Right ventricle myocardium superior (tissue), 1 donor: Measurements from ENCODE around the gene PRKAR2A. TPM values are rescaled to one million over a fixed set of nuclear protein-coding genes. Genes with fewer than 3 reads are reported as not detected.
A peak's percentile ranks its signal among the peaks of the same experiment; 100 is the strongest.
"Not testable (repeated sequence)": the region's sequence is repeated elsewhere in the genome, so short reads cannot be mapped to it uniquely, and the experiment has no call there.

Experiments
- ATAC-seq: fragments of 200-7000 bp; cut with Tn5 transposase; one replicate; pipeline ENCODE4 v1.9.1; 2020; ENCODE audit warnings: mild to moderate bottlenecking; ENCODE audit not compliant: poor library complexity
- DNase-seq: peaks from one replicate; pipeline ENCODE4 v3.0.0-alpha.2; 2020
- intact Hi-C: fragments of 100-400 bp; cut with DNase I; formaldehyde crosslinking; loops from one replicate; pipeline ENCODE4 v1.11.2; 2022
- total RNA-seq: library from RNA; stranded (reverse); fragmentation: NEBNext Ultra II Directional; extraction: Animal tissue kit (Norgen Biotek cat#: 25700); gene quantifications from one replicate; pipeline ENCODE4 v1.2.1, GENCODE V29; 2021
- donor health status: DM: no; HTN: yes; CAD: no; lungs with severe emphysema.

Gene PRKAR2A
- total RNA-seq, 1 donor from 2014 or later = 50.0 TPM

GRCh38 chr3:48741226-48741625, 106.4 kb downstream of the PRKAR2A start:
- ATAC-seq, intact Hi-C loops, DNase-seq: not testable (repeated sequence)

GRCh38 chr3:48739955-48740823, 107.5 kb downstream of the PRKAR2A start:
- peak; percentile 96 for DNase-seq
- peak; percentile 85 for ATAC-seq
- intact Hi-C loops = no loop called here

GRCh38 chr3:48739617-48739954, 108.1 kb downstream of the PRKAR2A start:
- intact Hi-C loops = no loop called here
- no peak for ATAC-seq
- DNase-seq = peak; percentile 42

GRCh38 chr3:48738926-48739616, 108.6 kb downstream of the PRKAR2A start:
- peak; percentile 78 for DNase-seq
- ATAC-seq = peak; percentile 30
- intact Hi-C loops = no loop called here

GRCh38 chr3:48738144-48738536, 109.5 kb downstream of the PRKAR2A start:
- intact Hi-C loops = no loop called here
- ATAC-seq (peak; percentile 43), DNase-seq (no peak)

- ATAC-seq, intact Hi-C loops, DNase-seq: not testable (repeated sequence)
Measured at GRCh38 chr3:48735075-48735767, 112.5 kb downstream of the PRKAR2A start.

GRCh38 chr3:48734541-48734940, 113.1 kb downstream of the PRKAR2A start:
- intact Hi-C loops, DNase-seq, ATAC-seq: not testable (repeated sequence)

- ATAC-seq, intact Hi-C loops, DNase-seq: not testable (repeated sequence)
Measured at GRCh38 chr3:48733752-48734518, 113.7 kb downstream of the PRKAR2A start.

GRCh38 chr3:48727511-48727910, 120.2 kb downstream of the PRKAR2A start:
- DNase-seq (no peak), ATAC-seq (no peak)
- intact Hi-C loops = no loop called here

- intact Hi-C loops, DNase-seq, ATAC-seq: not testable (repeated sequence)
Measured at GRCh38 chr3:48725185-48725855, 122.4 kb downstream of the PRKAR2A start.

- intact Hi-C loops = no loop called here
- DNase-seq (no peak), ATAC-seq (no peak)
Measured at GRCh38 chr3:48723725-48724124, 123.9 kb downstream of the PRKAR2A start.

- intact Hi-C loops, DNase-seq, ATAC-seq: not testable (repeated sequence)
Measured at GRCh38 chr3:48723293-48723692, 124.4 kb downstream of the PRKAR2A start.

- ATAC-seq = peak; percentile 99
- peak; percentile 99 for DNase-seq
- intact Hi-C loops = no loop called here
Measured at GRCh38 chr3:48716982-48717746, 130.5 kb downstream of the PRKAR2A start, which contains the start of gene IP6K2. TSS of gene IP6K2 (minus strand) at chr3:48717221. CDS start at chr3:48695291, 21,930 bp downstream.

- intact Hi-C loops = no loop called here
- peak; percentile 18 for ATAC-seq
- no peak for DNase-seq
Measured at GRCh38 chr3:48716508-48716981, 131.1 kb downstream of the PRKAR2A start.

- intact Hi-C loops = no loop called here
- DNase-seq (no peak), ATAC-seq (no peak)
Measured at GRCh38 chr3:48715174-48715800, 132.4 kb downstream of the PRKAR2A start.

GRCh38 chr3:48711727-48712126, 135.9 kb downstream of the PRKAR2A start:
- intact Hi-C loops = no loop called here
- no peak for DNase-seq
- no peak for ATAC-seq

GRCh38 chr3:48709051-48709461, 138.6 kb downstream of the PRKAR2A start:
- DNase-seq (no peak), ATAC-seq (no peak)
- intact Hi-C loops = no loop called here
